Gastrocnemius medialis (tissue), 4 donors: Measurements from ENCODE around the gene CENPS.

Experiments used
- CTCF ChIP-seq, 5 experiments: fragments of 450-650 bp in 3 of 5; fragments of 200-600 bp in 2 of 5; sonication (generic) in 2 of 5; IDR thresholded peaks in 4 of 5; conservative IDR thresholded peaks in 1 of 5; 1 replicate in 4 of 5; 2 replicates in 1 of 5; pipeline ENCODE4 v1.5.1; 2016 to 2019; ENCODE audit warnings: antibody characterized with exemption in 5 of 5, mild to moderate bottlenecking in 3 of 5, moderate library complexity in 3 of 5
- POLR2A ChIP-seq, 2 donors: fragments of 450-650 bp; IDR thresholded peaks; one replicate each; pipeline ENCODE4 v1.6.1; 2017; ENCODE audit warnings: antibody characterized with exemption in 2 of 2, mild to moderate bottlenecking in 2 of 2, moderate library complexity in 2 of 2

- TF ChIP-seq CTCF (IDR thresholded peaks at IDR 0.05 in 4 of 5, conservative IDR thresholded peaks at IDR 0.05 in 1 of 5) (no peak), POLR2A (IDR thresholded peaks at IDR 0.05) (no peak)
Measured at GRCh38 chr1:10444248-10444647, 14.0 kb downstream of the CENPS start.
